ENCODE measurements around the gene PHF20.
"Not testable (repeated sequence)": the region's sequence is repeated elsewhere in the genome, so short reads cannot be mapped to it uniquely, and the experiment has no call there.

The PHF20 gene

GRCh38 chr20:35953387-35954199 is 181.8 kb downstream of the PHF20 start:
- Histone ChIP-seq H3K27ac (ENCODE audit: poor library complexity, severe bottlenecking) (peak overlapping the region; percentile 94), H3K4me1 (ENCODE audit: insufficient read depth, poor library complexity, severe bottlenecking) (peaks cover 10% of the 10 kb centered on the region), H3K27me3 (ENCODE audit: insufficient read depth, poor library complexity, severe bottlenecking) (no peaks in the 10 kb centered on the region), H3K4me3 (ENCODE audit: severe bottlenecking) (peak overlapping the region; percentile 85), H3K9me3 (ENCODE audit: severe bottlenecking) (no peaks in the 10 kb centered on the region), H3K36me3 (ENCODE audit: low read depth) (peaks cover 5% of the 10 kb centered on the region)
- TF ChIP-seq CTCF (IDR thresholded peaks at IDR 0.05; ENCODE audit: poor library complexity, severe bottlenecking) = no peak
- DNase-seq (ENCODE audit: low spot score) (peak; percentile 89), ATAC-seq (ENCODE audit: low read depth) (peak; percentile 24)

GRCh38 chr20:35954200-35954906 is 182.5 kb downstream of the PHF20 start, which contains the start of gene SCAND1:
TSS of gene SCAND1 (minus strand) at chr20:35954502. CDS start at chr20:35954284, 218 bp downstream.
- Histone ChIP-seq H3K27ac (ENCODE audit: poor library complexity, severe bottlenecking) (peak within 1 kb of the TSS; percentile 94), H3K4me3 (ENCODE audit: severe bottlenecking) (peak within 1 kb of the TSS; percentile 85), H3K9me3 (ENCODE audit: severe bottlenecking) (no peaks in the 10 kb centered on the region), H3K36me3 (ENCODE audit: low read depth) (no peaks in the 10 kb centered on the region), H3K27me3 (ENCODE audit: insufficient read depth, poor library complexity, severe bottlenecking) (no peaks in the 10 kb centered on the region), H3K4me1 (ENCODE audit: insufficient read depth, poor library complexity, severe bottlenecking) (peaks cover 10% of the 10 kb centered on the region)
- peak; percentile 100 for TF ChIP-seq CTCF (IDR thresholded peaks at IDR 0.05; ENCODE audit: poor library complexity, severe bottlenecking)
- peak; percentile 89 for ATAC-seq (ENCODE audit: low read depth)
- DNase-seq (ENCODE audit: low spot score) = peak; percentile 100

- H3K4me3 ChIP-seq (ENCODE audit: severe bottlenecking) = peak overlapping the region; percentile 85
- no peaks in the 10 kb centered on the region for H3K9me3 ChIP-seq (ENCODE audit: severe bottlenecking)
- no peak for TF ChIP-seq CTCF (IDR thresholded peaks at IDR 0.05; ENCODE audit: poor library complexity, severe bottlenecking)
- H3K27me3 ChIP-seq (ENCODE audit: insufficient read depth, poor library complexity, severe bottlenecking) = no peaks in the 10 kb centered on the region
- peaks cover 10% of the 10 kb centered on the region for H3K4me1 ChIP-seq (ENCODE audit: insufficient read depth, poor library complexity, severe bottlenecking)
- peak; percentile 1; the same call in 2 of the 3 replicates for ATAC-seq (ENCODE audit: low read depth)
- no peaks in the 10 kb centered on the region for H3K36me3 ChIP-seq (ENCODE audit: low read depth)
- DNase-seq (ENCODE audit: low spot score) = no peak
- peak overlapping the region; percentile 94 for H3K27ac ChIP-seq (ENCODE audit: poor library complexity, severe bottlenecking)
Measured at GRCh38 chr20:35954907-35955251, 183.1 kb downstream of the PHF20 start.

- Histone ChIP-seq H3K4me3 (ENCODE audit: severe bottlenecking) (no peak overlapping the region), H3K4me1 (ENCODE audit: insufficient read depth, poor library complexity, severe bottlenecking) (peaks cover 10% of the 10 kb centered on the region), H3K27ac (ENCODE audit: poor library complexity, severe bottlenecking) (no peak overlapping the region), H3K36me3 (ENCODE audit: low read depth) (no peaks in the 10 kb centered on the region), H3K27me3 (ENCODE audit: insufficient read depth, poor library complexity, severe bottlenecking) (no peaks in the 10 kb centered on the region), H3K9me3 (ENCODE audit: severe bottlenecking) (no peaks in the 10 kb centered on the region)
- no peak for ATAC-seq (ENCODE audit: low read depth)
- no peak for TF ChIP-seq CTCF (IDR thresholded peaks at IDR 0.05; ENCODE audit: poor library complexity, severe bottlenecking)
- DNase-seq (ENCODE audit: low spot score) = no peak
Measured at GRCh38 chr20:35956616-35957015, 184.8 kb downstream of the PHF20 start.

- not testable (repeated sequence) for DNase-seq (ENCODE audit: low spot score); H3K4me1 ChIP-seq (ENCODE audit: insufficient read depth, poor library complexity, severe bottlenecking); H3K9me3 ChIP-seq (ENCODE audit: severe bottlenecking); H3K27ac ChIP-seq (ENCODE audit: poor library complexity, severe bottlenecking); ATAC-seq (ENCODE audit: low read depth); H3K27me3 ChIP-seq (ENCODE audit: insufficient read depth, poor library complexity, severe bottlenecking); H3K4me3 ChIP-seq (ENCODE audit: severe bottlenecking); H3K36me3 ChIP-seq (ENCODE audit: low read depth)
Measured at GRCh38 chr20:35959291-35959690, 187.5 kb downstream of the PHF20 start.
